CD4-positive, alpha-beta T cell treated with Interleukin-6 at 100 ng/mL for 8 hours (primary cell): ENCODE data around the gene ATP1A2.

Experiments used
- DNase-seq: peaks from one replicate; pipeline ENCODE4 v3.0.0-alpha.2; 2020; ENCODE audit warnings: mixed read lengths, low spot score

The ATP1A2 gene

DNA sequence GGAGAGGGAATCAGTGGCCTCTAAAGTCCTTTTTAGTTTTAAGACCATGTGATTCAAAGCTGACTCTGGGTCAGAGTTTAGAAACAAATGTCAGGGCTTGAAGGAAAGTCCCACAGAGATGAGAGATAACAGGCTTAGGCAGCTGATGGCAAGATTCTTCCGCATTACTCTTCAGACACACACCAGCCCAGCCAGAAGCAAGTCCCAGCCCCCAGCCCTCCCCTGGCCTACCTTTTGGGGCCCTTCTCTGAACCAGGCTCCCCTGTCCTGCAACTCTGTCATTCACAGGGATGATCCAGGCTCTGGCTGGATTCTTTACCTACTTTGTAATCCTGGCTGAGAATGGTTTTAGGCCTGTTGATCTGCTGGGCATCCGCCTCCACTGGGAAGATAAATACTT lies 61.7 kb downstream of the ATP1A2 start:
- DNase-seq = no peak

DNA sequence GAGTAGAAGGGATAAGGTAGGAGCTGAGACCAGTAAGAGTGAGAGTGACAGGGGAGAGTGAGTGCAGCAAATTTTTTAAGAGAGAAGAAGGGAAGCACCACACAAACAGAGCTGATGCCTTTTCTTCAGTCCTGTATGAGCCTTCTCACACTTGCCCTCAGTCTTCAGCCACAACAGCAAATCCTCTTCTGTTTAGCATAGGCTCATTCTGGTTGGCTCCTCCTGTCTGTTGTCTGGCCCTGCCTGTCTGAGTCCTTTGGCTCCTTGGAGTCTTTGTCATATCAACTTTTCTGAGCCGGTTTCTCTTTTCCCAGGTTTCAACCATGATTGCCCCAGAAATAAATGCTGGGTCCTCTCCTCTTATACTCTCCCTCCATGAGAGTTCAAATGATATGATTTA lies 62.1 kb downstream of the ATP1A2 start:
- DNase-seq = no peak

DNA sequence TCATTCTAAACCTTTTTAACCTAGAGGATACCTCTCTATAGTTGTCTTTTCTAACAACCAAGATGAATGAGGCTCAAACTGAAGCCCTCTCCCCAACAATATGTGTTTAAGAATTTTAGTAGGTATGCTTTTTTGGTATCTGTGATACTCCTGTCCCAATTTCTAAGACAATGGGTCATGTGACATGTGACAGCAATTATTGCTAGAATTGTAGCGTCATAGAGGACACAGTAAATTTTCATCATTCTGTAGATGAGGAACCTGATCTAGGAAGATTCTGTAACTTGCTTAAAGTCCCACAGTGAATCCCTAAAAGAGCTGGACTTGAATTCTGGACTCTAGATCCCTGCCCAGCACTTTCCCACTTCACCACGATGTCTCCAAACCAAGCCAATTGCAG lies 63.2 kb downstream of the ATP1A2 start:
- no peak for DNase-seq

DNA sequence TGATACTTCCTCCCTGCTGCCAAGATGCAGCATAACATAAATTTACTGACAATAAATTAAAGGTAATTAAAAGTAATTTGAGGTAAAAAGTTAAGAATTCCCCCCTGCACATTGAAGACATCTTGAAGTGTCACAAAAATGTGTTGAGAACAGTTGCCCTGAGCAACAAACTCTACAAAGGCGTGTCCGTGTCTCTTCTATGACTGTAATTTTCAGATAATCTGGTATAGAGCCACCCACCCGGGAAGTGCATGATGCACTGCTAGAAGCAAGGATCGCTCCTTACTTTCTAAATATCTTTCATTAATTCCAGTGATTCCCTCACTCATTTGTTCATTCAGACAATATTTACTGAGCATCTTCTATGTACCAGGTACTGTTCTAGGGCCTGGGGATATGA lies 63.8 kb downstream of the ATP1A2 start:
- DNase-seq = no peak

DNA sequence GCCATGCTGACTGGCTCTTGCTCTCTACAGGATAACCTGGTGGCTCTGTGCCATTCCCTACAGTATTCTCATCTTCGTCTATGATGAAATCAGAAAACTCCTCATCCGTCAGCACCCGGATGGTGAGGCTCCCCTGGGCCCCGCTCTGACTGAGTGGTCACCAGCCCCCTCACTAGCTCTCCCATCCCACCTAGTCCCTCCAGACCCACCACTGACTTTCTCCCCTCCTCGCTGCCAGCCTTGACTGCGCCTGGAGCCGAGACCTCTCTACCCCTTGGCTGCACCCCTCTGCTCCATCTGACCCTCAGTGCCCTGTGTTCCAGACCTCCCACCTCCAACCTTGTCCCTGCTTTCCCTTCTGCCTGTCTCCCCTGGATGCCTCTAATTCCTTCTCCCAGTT lies 70.7 kb downstream of the ATP1A2 start:
- DNase-seq = no peak

DNA sequence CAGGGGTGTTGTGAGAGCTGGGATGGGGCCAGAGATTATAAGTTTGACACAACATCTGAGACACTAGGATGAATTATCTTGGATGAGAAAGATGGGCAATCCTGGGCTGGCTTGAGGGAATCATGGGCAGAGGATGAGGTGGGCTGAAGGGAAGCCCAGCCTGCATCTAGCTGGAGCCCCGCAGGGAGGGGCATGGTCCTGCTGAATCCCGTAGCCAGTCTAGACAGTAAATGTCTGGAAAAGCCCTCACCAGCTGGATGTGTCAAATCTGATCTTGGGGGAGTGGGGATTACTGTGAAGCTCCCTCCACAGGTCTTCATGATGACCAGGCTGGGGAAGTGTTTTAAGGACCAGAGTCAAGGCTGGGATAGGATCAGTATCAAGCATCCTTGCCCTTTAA lies 71.2 kb downstream of the ATP1A2 start:
- no peak for DNase-seq

DNA sequence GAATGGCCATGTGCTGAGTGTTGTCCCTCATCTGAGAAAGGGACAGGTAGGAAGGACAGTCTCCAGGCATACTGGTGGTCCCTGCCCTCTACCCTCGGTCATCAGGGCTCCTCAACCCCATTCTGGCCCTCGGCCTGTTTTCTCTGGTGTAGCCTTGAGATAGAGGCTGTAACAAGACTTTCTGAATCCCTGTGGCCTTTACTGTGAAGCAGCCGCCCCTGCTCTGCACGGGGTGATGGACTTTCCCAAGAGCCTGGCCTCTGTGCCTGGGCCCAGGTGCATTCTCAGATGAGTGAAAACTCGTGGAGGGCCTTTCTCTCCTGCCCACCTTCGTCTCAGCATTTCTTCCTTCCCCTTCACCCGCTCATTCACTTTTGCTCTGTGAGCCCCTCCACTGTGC lies 71.8 kb downstream of the ATP1A2 start:
- DNase-seq = no peak

DNA sequence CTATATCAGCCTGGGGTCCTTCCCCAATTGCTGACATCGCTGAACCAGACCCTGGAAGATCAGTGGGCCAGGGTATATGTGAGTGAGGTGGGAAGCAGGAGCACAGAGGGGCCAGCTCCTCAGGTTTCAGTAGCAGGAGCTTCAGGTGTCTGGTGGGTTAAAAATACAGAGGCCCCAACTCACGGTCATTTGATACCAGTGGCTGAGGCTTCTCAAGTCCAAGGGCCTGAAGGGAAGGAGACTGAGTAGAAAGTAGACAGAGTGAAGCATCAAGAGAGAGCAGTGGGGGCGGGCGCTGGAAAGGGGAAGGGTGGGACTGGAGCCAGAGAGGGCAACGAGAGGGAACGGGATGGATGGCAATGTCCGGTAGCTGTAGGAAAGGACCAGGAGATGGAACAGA lies 72.8 kb downstream of the ATP1A2 start:
- no peak for DNase-seq

DNA sequence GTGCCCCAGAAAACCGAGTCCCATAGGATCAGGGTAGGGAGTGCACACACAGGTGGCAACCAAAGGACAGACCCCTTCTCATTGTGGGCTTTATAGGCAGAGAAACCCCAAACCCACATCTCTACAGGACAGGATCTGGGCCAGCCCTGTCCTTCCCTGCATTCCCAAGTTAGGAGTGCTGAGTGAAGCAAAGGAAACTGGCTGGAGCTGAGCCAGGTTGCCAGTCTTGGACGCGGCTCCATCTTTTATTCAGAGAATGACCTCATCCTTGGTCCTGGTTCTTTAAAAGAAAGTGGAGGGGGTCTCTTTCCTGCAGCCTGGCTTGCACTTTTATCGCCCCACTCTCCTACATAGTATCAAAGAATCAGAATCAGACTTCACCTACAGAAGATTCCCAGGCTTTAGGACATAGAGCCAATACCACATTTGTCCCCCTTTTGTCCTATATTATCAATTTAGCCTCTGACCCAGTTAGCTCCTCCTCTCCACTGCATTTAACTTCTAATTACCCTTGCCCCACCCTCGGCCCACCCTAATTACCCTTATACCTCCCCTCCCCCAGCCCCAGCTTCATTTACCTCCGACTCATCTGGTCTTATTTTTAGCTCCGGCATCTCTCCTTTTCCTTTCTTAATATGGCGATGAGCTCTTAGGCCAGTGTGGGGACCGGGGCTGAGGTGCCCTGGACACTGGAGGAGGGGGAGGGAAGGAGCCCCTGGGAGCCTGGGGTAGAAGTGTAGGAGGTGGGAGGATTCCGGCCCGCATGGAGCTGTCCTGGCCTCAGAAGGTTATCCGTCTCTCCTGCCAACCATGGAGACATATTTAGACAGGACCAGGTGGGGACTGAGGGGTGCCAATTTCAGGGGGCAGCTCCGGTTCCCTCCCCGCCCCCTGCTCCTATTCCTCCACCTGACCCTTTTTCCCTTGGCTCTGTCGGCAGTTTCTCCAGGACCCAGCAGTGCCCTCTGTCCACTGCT lies 74.4 kb downstream of the ATP1A2 start, which contains the start of gene CASQ1:
CASQ1 (plus strand) TSS at position 927 of the 977 bp plus-strand sequence. CDS start 177 bp downstream, outside the sequence.
- no peak for DNase-seq

DNA sequence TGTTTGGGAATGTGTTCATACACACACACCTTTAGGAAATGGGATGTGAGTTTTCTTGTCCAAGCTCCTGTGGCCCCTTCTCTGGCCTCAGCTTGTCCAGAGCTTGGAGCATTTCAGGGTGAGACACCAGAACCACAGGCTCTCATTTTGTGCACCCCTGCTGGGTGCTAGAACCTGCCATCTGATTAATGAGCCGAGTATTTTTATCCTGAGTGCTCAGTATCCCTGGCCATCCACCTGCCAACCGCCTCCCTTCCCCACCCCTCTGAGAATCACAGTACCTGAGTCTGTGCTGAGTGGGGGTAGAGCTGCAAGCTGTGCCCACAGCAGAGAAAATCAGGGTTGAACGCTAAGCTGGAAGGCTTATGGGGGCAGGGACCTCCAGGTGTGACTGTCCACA lies 76.2 kb downstream of the ATP1A2 start:
- DNase-seq = no peak

DNA sequence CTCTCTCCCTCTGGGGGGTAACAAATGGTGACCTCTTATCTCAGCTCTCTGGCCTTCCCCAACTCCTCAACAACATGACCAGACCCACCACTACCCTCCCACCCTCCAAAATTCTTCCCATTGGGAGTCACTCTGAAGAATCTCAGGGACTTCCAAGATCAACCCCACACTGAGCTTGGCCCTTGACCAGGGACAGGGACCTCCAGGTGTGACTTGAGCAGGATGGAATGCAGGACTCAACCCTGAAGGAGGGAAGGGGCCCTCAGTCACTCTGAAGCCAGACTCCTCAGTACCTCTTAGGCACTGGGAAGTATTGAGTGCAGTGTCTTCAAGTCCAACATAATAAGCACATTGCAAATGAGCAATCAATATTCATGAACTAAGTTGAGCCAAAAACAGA lies 76.7 kb downstream of the ATP1A2 start:
- DNase-seq = no peak
